GM23338 (cell line): ENCODE data around the gene MED7. TPM values are rescaled to one million over a fixed set of nuclear protein-coding genes. Genes with fewer than 3 reads are reported as not detected.

ENCODE experiments used
- ATAC-seq: fragments of 200-7000 bp; cut with Tn5 transposase; 3 replicates; pipeline ENCODE4 v1.9.1; 2020
- DNase-seq: peaks from one replicate; pipeline ENCODE4 v3.0.0-alpha.2; 2015; ENCODE audit warnings: low spot score
- H2AFZ ChIP-seq: fragments of 200-600 bp; sonication (generic); 2 replicates; pipeline ENCODE4 v1.8.0; 2016; ENCODE audit warnings: antibody characterized with exemption, mild to moderate bottlenecking, moderate library complexity
- H3F3A ChIP-seq: fragments of 200-600 bp; sonication (generic); replicated peaks from 2 replicates; pipeline ENCODE4 v1.8.0; 2017; ENCODE audit warnings: antibody characterized with exemption, mixed run types, low read depth
- H3K27ac ChIP-seq: fragments of 200-600 bp; sonication (generic); 2 replicates; pipeline ENCODE4 v1.6.1; 2016; ENCODE audit warnings: low read depth
- H3K27me3 ChIP-seq: fragments of 200-600 bp; sonication (generic); 2 replicates; pipeline ENCODE4 v1.8.0; 2016; ENCODE audit warnings: mild to moderate bottlenecking, mixed run types, moderate library complexity; ENCODE audit not compliant: insufficient read depth
- H3K36me3 ChIP-seq: fragments of 200-600 bp; sonication (generic); 2 replicates; pipeline ENCODE4 v1.8.0; 2016; ENCODE audit warnings: mild to moderate bottlenecking; ENCODE audit not compliant: insufficient read depth
- H3K4me1 ChIP-seq: fragments of 200-600 bp; sonication (generic); 2 replicates; pipeline ENCODE4 v1.8.0; 2016; ENCODE audit warnings: mild to moderate bottlenecking, moderate library complexity; ENCODE audit not compliant: insufficient read depth
- H3K4me2 ChIP-seq: fragments of 200-600 bp; sonication (generic); 2 replicates; pipeline ENCODE4 v1.7.1; 2017; ENCODE audit warnings: mixed run types
- H3K4me3 ChIP-seq: fragments of 200-600 bp; sonication (generic); 2 replicates; pipeline ENCODE4 v1.6.1; 2016; ENCODE audit warnings: mixed run types
- H3K79me2 ChIP-seq: fragments of 200-600 bp; sonication (generic); replicated peaks from 2 replicates; pipeline ENCODE4 v1.8.0; 2017; ENCODE audit warnings: mild to moderate bottlenecking; ENCODE audit not compliant: insufficient read depth
- H3K9me2 ChIP-seq: fragments of 200-600 bp; sonication (generic); 2 replicates; pipeline ENCODE4 v1.8.0; 2017; ENCODE audit not compliant: insufficient read depth
- H4K20me1 ChIP-seq: fragments of 200-600 bp; sonication (generic); replicated peaks from 2 replicates; pipeline ENCODE4 v1.8.0; 2017; ENCODE audit warnings: mild to moderate bottlenecking; ENCODE audit not compliant: insufficient read depth
- H3K27ac Mint-ChIP-seq: 2 replicates; pipeline ENCODE4 v1.8.0; 2020; ENCODE audit warnings: inconsistent platforms, mild to moderate bottlenecking, moderate library complexity, mixed read lengths
- H3K27me3 Mint-ChIP-seq: 3 replicates; pipeline ENCODE4 v1.8.0; 2022; ENCODE audit warnings: low read depth, mild to moderate bottlenecking, moderate library complexity, mixed read lengths, inconsistent platforms; ENCODE audit not compliant: insufficient read depth, poor library complexity
- H3K36me3 Mint-ChIP-seq: 3 replicates; pipeline ENCODE4 v1.8.0; 2021; ENCODE audit warnings: low read depth, mild to moderate bottlenecking, inconsistent platforms, moderate library complexity, mixed read lengths
- H3K4me1 Mint-ChIP-seq: 3 replicates; pipeline ENCODE4 v1.8.0; 2020; ENCODE audit warnings: mild to moderate bottlenecking, inconsistent platforms, mixed read lengths
- H3K4me3 Mint-ChIP-seq: 3 replicates; pipeline ENCODE4 v1.8.0; 2021; ENCODE audit warnings: moderate library complexity, mild to moderate bottlenecking, inconsistent platforms, mixed read lengths
- H3K9me3 Mint-ChIP-seq: 3 replicates; pipeline ENCODE4 v1.8.0; 2020; ENCODE audit warnings: moderate library complexity, mild to moderate bottlenecking, inconsistent platforms, mixed read lengths
- CREB1 ChIP-seq: fragments of 250-450 bp; sonication (Bioruptor Pico); IDR thresholded peaks from 2 replicates; pipeline ENCODE4 v1.5.0; 2020; ENCODE audit warnings: low read depth, mild to moderate bottlenecking, moderate library complexity
- CTCF ChIP-seq, 2 experiments: fragments of 200-600 bp in 1 of 2; sonication (generic) in 1 of 2; conservative IDR thresholded peaks; 2 replicates each; pipeline versions ENCODE4 v1.5.1 to v1.6.1; 2016 to 2017; ENCODE audit warnings: antibody characterized with exemption in 2 of 2, low read depth in 2 of 2, mild to moderate bottlenecking in 2 of 2, moderate library complexity in 1 of 2
- EZH2 ChIP-seq: fragments of 200-600 bp; sonication (generic); IDR thresholded peaks from one replicate; pipeline ENCODE4 v1.8.0; 2017; ENCODE audit warnings: antibody characterized with exemption, mild to moderate bottlenecking, low read depth; ENCODE audit not compliant: unreplicated experiment
- EZH2phosphoT487 ChIP-seq: fragments of 200-600 bp; sonication (generic); IDR thresholded peaks from one replicate; pipeline ENCODE4 v1.8.1; 2018; ENCODE audit warnings: antibody characterized with exemption; ENCODE audit not compliant: unreplicated experiment
- JUNB ChIP-seq: IDR thresholded peaks from one replicate; pipeline ENCODE4 v1.6.1; 2016; ENCODE audit warnings: antibody characterized with exemption; ENCODE audit not compliant: unreplicated experiment
- NANOG ChIP-seq: IDR thresholded peaks from 2 replicates; pipeline ENCODE4 v1.6.1; 2016; ENCODE audit warnings: antibody characterized with exemption, borderline replicate concordance
- POLR2AphosphoS5 ChIP-seq: IDR thresholded peaks from 2 replicates; pipeline ENCODE4 v1.6.1; 2016; ENCODE audit warnings: antibody characterized with exemption, low read depth
- REST ChIP-seq: IDR thresholded peaks from one replicate; pipeline ENCODE4 v1.6.1; 2018; ENCODE audit warnings: antibody characterized with exemption; ENCODE audit not compliant: unreplicated experiment
- STAT1 ChIP-seq: IDR thresholded peaks from one replicate; pipeline ENCODE4 v1.6.1; 2016; ENCODE audit warnings: antibody characterized with exemption; ENCODE audit not compliant: unreplicated experiment
- ZNF114 ChIP-seq: fragments of 250-450 bp; sonication (Bioruptor Pico); IDR thresholded peaks from 2 replicates; pipeline ENCODE4 v1.5.0; 2020; ENCODE audit warnings: mild to moderate bottlenecking, moderate library complexity
- ZNF331 ChIP-seq: fragments of 250-450 bp; sonication (Bioruptor Pico); IDR thresholded peaks from 2 replicates; pipeline ENCODE4 v1.5.0; 2020; ENCODE audit warnings: low read depth, mild to moderate bottlenecking, moderate library complexity
- ZNF462 ChIP-seq: fragments of 250-450 bp; sonication (Bioruptor Pico); IDR thresholded peaks from 2 replicates; pipeline ENCODE4 v1.5.0; 2020; ENCODE audit warnings: mild to moderate bottlenecking, moderate library complexity
- polyA plus RNA-seq: library from polyadenylated mRNA; unstranded; fragments of >200 nt; fragmentation: Nextera tagmentation; extraction: Ambion mirVana; gene quantifications from 2 replicates; pipeline ENCODE4 v1.2.1, GENCODE V29; 2016
- total RNA-seq: library from RNA; depleted of rRNA; stranded (reverse); fragments of >200 nt; shearing (Covaris generic); gene quantifications from 2 replicates; pipeline ENCODE4 v1.2.3, GENCODE V29; 2014
- TF ChIP-seq, protein P1 (sequence below): IDR thresholded peaks from 2 replicates; pipeline ENCODE4 v1.6.1; 2016; ENCODE audit warnings: antibody characterized with exemption

MED7 gene
- total and polyA plus RNA-seq, 2 experiments from 2014 or later = 9.7 to 34.4 TPM

DNA sequence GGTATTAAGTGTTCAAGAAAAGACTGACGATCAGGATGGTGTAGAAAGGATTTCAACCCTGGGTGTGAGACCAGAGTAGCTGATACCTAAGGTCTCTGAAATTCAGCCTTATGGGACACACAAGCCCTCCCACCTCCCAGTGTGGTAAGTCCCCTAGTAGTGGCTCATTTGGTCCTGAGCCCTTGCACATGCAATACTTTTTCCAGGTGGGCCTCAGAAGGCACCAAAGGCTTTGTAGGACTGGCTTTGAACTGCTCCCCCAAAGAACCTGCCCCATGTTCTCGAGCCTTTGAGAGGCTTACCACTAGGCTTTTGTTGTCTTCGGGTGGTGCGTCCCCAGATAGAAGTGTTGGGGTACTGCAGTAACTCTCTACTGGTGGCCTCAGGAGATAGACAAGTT lies 22.6 kb upstream of the MED7 start:
- no peak overlapping the region for H3K4me3 ChIP-seq
- Mint-ChIP-seq H3K27me3 (peaks cover 2% of the 10 kb centered on the region), H3K4me3 (no peak overlapping the region), H3K4me1 (peaks cover 13% of the 10 kb centered on the region; the same call in 2 of the 3 replicates), H3K9me3 (peaks cover 6% of the 10 kb centered on the region; the same call in 2 of the 3 replicates), H3K27ac (no peak overlapping the region), H3K36me3 (no peaks in the 10 kb centered on the region; the same call in 2 of the 3 replicates)
- TF ChIP-seq CTCF (conservative IDR thresholded peaks at IDR 0.05; ENCODE audit: low read depth in 2 of 2) (no peak), EZH2 (no peak), JUNB (no peak), NANOG (no peak), ZNF114 (CRISPR knock-in tag) (no peak), ZNF331 (no peak), EZH2phosphoT487 (no peak), REST (no peak), POLR2AphosphoS5 (no peak), CREB1 (no peak), ZNF462 (CRISPR knock-in tag) (no peak), STAT1 (no peak)
- TF ChIP-seq, protein P1, sequence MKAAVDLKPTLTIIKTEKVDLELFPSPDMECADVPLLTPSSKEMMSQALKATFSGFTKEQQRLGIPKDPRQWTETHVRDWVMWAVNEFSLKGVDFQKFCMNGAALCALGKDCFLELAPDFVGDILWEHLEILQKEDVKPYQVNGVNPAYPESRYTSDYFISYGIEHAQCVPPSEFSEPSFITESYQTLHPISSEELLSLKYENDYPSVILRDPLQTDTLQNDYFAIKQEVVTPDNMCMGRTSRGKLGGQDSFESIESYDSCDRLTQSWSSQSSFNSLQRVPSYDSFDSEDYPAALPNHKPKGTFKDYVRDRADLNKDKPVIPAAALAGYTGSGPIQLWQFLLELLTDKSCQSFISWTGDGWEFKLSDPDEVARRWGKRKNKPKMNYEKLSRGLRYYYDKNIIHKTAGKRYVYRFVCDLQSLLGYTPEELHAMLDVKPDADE = no peak
- no peak overlapping the region for H3K4me2 ChIP-seq
- no peaks in the 10 kb centered on the region for H3F3A ChIP-seq
- H3K4me1 ChIP-seq = no peaks in the 10 kb centered on the region; the same call in 1 of the 2 replicates
- H3K27ac ChIP-seq = no peak overlapping the region
- H3K9me2 ChIP-seq = no peaks in the 10 kb centered on the region
- H3K27me3 ChIP-seq = no peaks in the 10 kb centered on the region
- no peak for DNase-seq
- no peaks in the 10 kb centered on the region for H4K20me1 ChIP-seq
- no peak overlapping the region for H2AFZ ChIP-seq
- no peaks in the 10 kb centered on the region for H3K79me2 ChIP-seq
- H3K36me3 ChIP-seq = no peaks in the 10 kb centered on the region
- no peak for ATAC-seq
